HUES6 (cell line): Measurements from ENCODE around the gene BICD1.
"Not testable (repeated sequence)": the region's sequence is repeated elsewhere in the genome, so short reads cannot be mapped to it uniquely, and the experiment has no call there.

Experiments
- H3K27ac ChIP-seq: 2 replicates; pipeline ENCODE4 v1.7.0; 2013; ENCODE audit warnings: low read depth, mild to moderate bottlenecking, low read length, inconsistent platforms
- H3K27me3 ChIP-seq: 2 replicates; pipeline ENCODE4 v1.6.1; 2013; ENCODE audit warnings: low read length; ENCODE audit not compliant: control insufficient read depth, insufficient read depth
- H3K36me3 ChIP-seq: 2 replicates; pipeline ENCODE4 v1.6.1; 2013; ENCODE audit warnings: low read length; ENCODE audit not compliant: control insufficient read depth, insufficient read depth
- H3K4me1 ChIP-seq: 2 replicates; pipeline ENCODE4 v1.6.1; 2013; ENCODE audit warnings: low read length; ENCODE audit not compliant: control insufficient read depth, insufficient read depth
- H3K4me3 ChIP-seq: 2 replicates; pipeline ENCODE4 v1.5.1; 2013; ENCODE audit warnings: low read depth, low read length
- H3K9ac ChIP-seq: one replicate; pipeline ENCODE4 v1.6.1; 2013; ENCODE audit warnings: mild to moderate bottlenecking, low read length
- H3K9me3 ChIP-seq: 2 replicates; pipeline ENCODE4 v1.6.1; 2013; ENCODE audit warnings: low read depth, low read length; ENCODE audit not compliant: control insufficient read depth, insufficient read depth

Gene BICD1

GRCh38 chr12:32080435-32080834 is 26.2 kb upstream of the BICD1 start:
- no peak overlapping the region for H3K9ac ChIP-seq

GRCh38 chr12:32083489-32083888 is 23.2 kb upstream of the BICD1 start:
- no peak overlapping the region for H3K4me3 ChIP-seq
- no peaks in the 10 kb centered on the region for H3K36me3 ChIP-seq
- H3K9me3 ChIP-seq, result no peaks in the 10 kb centered on the region
- peaks cover 6% of the 10 kb centered on the region for H3K4me1 ChIP-seq
- H3K27me3 ChIP-seq, result no peaks in the 10 kb centered on the region
- H3K27ac ChIP-seq, result no peak overlapping the region
- no peak overlapping the region for H3K9ac ChIP-seq

More at GRCh38 chr12:32080435-32080834, 26.2 kb upstream of the BICD1 start:
- Histone ChIP-seq H3K27me3 (no peaks in the 10 kb centered on the region), H3K36me3 (no peaks in the 10 kb centered on the region), H3K9me3 (no peaks in the 10 kb centered on the region), H3K4me3 (no peak overlapping the region), H3K4me1 (peaks cover 6% of the 10 kb centered on the region; the same call in 1 of the 2 replicates), H3K27ac (no peak overlapping the region)

GRCh38 chr12:32084017-32084688 is 22.5 kb upstream of the BICD1 start:
- Histone ChIP-seq H3K36me3 (no peaks in the 10 kb centered on the region), H3K9me3 (no peaks in the 10 kb centered on the region), H3K27ac (no peak overlapping the region), H3K9ac (no peak overlapping the region), H3K27me3 (no peaks in the 10 kb centered on the region), H3K4me3 (no peak overlapping the region), H3K4me1 (peaks cover 6% of the 10 kb centered on the region)

GRCh38 chr12:32084753-32085152 is 21.9 kb upstream of the BICD1 start:
- Histone ChIP-seq H3K9me3 (no peaks in the 10 kb centered on the region), H3K27me3 (no peaks in the 10 kb centered on the region), H3K4me3 (no peak overlapping the region), H3K4me1 (peaks cover 12% of the 10 kb centered on the region), H3K9ac (no peak overlapping the region), H3K36me3 (no peaks in the 10 kb centered on the region), H3K27ac (no peak overlapping the region)

- Histone ChIP-seq H3K27me3 (no peaks in the 10 kb centered on the region), H3K4me1 (peaks cover 11% of the 10 kb centered on the region), H3K36me3 (no peaks in the 10 kb centered on the region), H3K9me3 (no peaks in the 10 kb centered on the region), H3K4me3 (no peak overlapping the region), H3K27ac (no peak overlapping the region), H3K9ac (no peak overlapping the region)
Measured at GRCh38 chr12:32087306-32087705, 19.3 kb upstream of the BICD1 start.

GRCh38 chr12:32089156-32089555 is 17.5 kb upstream of the BICD1 start:
- H3K9me3 ChIP-seq, result no peaks in the 10 kb centered on the region
- peaks cover 11% of the 10 kb centered on the region for H3K4me1 ChIP-seq
- no peak overlapping the region for H3K27ac ChIP-seq
- no peaks in the 10 kb centered on the region for H3K36me3 ChIP-seq
- no peak overlapping the region for H3K9ac ChIP-seq
- H3K4me3 ChIP-seq, result no peak overlapping the region
- no peaks in the 10 kb centered on the region for H3K27me3 ChIP-seq

GRCh38 chr12:32089586-32089985 is 17.1 kb upstream of the BICD1 start:
- Histone ChIP-seq H3K9me3 (no peaks in the 10 kb centered on the region), H3K27ac (no peak overlapping the region; the same call in 1 of the 2 replicates), H3K9ac (peak overlapping the region; percentile 9), H3K4me1 (peaks cover 11% of the 10 kb centered on the region), H3K27me3 (no peaks in the 10 kb centered on the region), H3K36me3 (no peaks in the 10 kb centered on the region), H3K4me3 (no peak overlapping the region)

GRCh38 chr12:32091696-32092095 is 15.0 kb upstream of the BICD1 start:
- Histone ChIP-seq H3K27me3 (no peaks in the 10 kb centered on the region), H3K27ac (no peak overlapping the region), H3K4me1 (peaks cover 11% of the 10 kb centered on the region), H3K4me3 (no peak overlapping the region), H3K9me3 (no peaks in the 10 kb centered on the region), H3K9ac (no peak overlapping the region), H3K36me3 (no peaks in the 10 kb centered on the region)

- Histone ChIP-seq H3K27ac (no peak overlapping the region), H3K36me3 (no peaks in the 10 kb centered on the region), H3K27me3 (no peaks in the 10 kb centered on the region), H3K4me3 (no peak overlapping the region), H3K4me1 (peaks cover 15% of the 10 kb centered on the region), H3K9me3 (no peaks in the 10 kb centered on the region), H3K9ac (no peak overlapping the region)
Measured at GRCh38 chr12:32098112-32098511, 8.5 kb upstream of the BICD1 start.

GRCh38 chr12:32099275-32099674 is 7.4 kb upstream of the BICD1 start:
- Histone ChIP-seq H3K27ac (0 out of 2 replicates have a peak overlapping the region, but pooled peaks have one; percentile 60), H3K4me1 (peaks cover 15% of the 10 kb centered on the region), H3K9ac (peak overlapping the region; percentile 34)
- not testable (repeated sequence) for H3K4me3 ChIP-seq, H3K9me3 ChIP-seq, H3K27me3 ChIP-seq, H3K36me3 ChIP-seq

GRCh38 chr12:32100361-32100760 is 6.3 kb upstream of the BICD1 start:
- Histone ChIP-seq H3K4me3 (no peak overlapping the region), H3K4me1 (peaks cover 19% of the 10 kb centered on the region), H3K36me3 (no peaks in the 10 kb centered on the region), H3K27ac (peak overlapping the region; percentile 62; the same call in 1 of the 2 replicates), H3K27me3 (no peaks in the 10 kb centered on the region), H3K9ac (peak overlapping the region; percentile 43), H3K9me3 (no peaks in the 10 kb centered on the region)
